Epithelial cell of esophagus (primary cell): ENCODE measurements around the gene ABLIM1.

Source experiments
- DNase-seq: peaks from one replicate; pipeline ENCODE4 v3.0.0; 2010; ENCODE audit warnings: low read depth
- H3K4me3 ChIP-seq: 2 replicates; pipeline ENCODE4 v1.5.1; 2011; ENCODE audit warnings: mild to moderate bottlenecking, low read length, control low read depth
- CTCF ChIP-seq: IDR thresholded peaks from 2 replicates; pipeline ENCODE4 v1.5.1; 2011; ENCODE audit warnings: low read depth, mild to moderate bottlenecking, low read length, control low read depth, inconsistent platforms; ENCODE audit not compliant: insufficient read depth; ENCODE audit errors: missing control alignments

ABLIM1 gene

DNA sequence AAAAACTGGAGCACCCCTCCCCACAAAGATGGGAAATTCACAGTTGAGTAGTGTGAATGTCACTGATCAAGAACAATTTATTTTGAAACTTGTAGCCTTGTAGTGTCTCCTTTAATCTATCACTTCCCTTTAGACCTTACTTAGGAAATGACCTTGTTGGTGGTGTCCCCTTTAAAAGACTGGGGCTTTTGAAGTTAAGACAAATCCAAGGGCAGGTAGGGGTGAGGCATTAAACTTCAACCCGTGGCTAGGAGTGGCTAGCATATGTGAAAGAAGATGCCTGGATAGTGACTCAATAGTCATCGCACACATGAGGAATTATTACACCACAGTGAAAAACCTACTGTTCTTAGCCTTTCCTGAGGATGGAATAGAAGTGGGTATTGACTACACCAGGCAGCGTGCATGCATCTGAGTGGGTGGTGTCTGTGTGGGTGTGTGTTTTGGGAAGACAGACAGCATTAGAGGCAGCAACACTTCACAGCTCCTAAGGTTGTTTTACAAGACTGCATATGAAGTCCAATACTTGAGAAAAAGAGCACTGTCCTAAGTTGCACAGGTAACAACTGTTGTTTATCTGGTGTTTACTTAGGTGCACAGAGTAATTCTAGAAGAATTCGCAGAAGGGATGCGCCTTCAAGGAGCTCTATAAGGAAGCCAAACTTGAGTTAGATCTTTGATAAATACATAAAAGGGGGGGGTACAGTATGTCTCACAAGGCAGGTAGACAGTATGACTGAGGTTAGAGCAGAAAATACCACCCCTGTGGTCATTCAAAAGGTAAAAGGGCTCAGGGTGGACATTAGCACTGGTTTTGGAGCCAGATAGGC is 32.9 kb downstream of the ABLIM1 start:
- no peak for TF ChIP-seq CTCF
- H3K4me3 ChIP-seq = no peak overlapping the region
- peak; percentile 89 for DNase-seq

DNA sequence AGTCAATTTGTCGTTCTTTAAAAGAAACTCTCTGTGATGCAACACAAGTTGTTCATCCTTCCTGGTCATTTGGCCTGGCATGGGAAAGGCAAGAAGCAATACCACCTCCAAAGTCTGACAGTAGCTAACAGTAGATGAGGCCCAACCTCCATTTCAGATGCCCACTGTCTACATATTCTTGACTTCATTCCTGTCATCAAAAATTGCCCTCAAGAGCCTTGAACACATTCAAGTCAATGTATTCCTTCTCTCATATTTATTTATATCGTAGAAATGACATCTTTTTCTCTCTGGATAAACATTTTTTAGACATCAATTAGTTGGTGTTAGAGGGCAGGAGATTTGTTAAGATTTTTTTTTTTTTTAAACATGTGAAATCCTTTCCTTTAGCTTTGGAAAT is 33.7 kb downstream of the ABLIM1 start:
- no peak for TF ChIP-seq CTCF
- no peak overlapping the region for H3K4me3 ChIP-seq
- DNase-seq = no peak

- no peak for TF ChIP-seq CTCF
- DNase-seq = peak; percentile 79
- H3K4me3 ChIP-seq = no peak overlapping the region
Measured at GRCh38 chr10:114623661-114624294, 34.3 kb downstream of the ABLIM1 start.

DNA sequence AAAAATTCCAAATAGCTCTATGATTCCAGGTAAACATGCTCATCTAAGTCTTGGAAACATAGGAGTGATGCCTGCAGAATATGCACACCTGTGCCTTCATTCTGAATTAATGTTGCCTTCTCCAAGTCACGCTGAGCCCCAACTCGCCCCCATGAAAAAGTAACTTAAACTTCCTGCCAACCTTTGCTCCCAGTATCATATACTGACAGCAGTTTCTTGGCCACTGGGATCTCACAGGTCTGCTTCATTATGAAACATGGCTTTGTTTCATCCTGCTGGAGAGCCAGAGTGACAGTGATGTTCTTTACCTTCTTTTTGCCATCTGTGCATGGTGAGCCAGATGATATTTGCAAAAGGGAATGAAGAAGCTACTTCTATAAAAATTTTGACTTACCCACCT is 34.9 kb downstream of the ABLIM1 start:
- no peak for DNase-seq
- H3K4me3 ChIP-seq = no peak overlapping the region
- TF ChIP-seq CTCF = no peak

GRCh38 chr10:114618722-114619121 is 39.4 kb downstream of the ABLIM1 start:
- no peak overlapping the region for H3K4me3 ChIP-seq
- TF ChIP-seq CTCF = no peak
- DNase-seq = no peak

DNA sequence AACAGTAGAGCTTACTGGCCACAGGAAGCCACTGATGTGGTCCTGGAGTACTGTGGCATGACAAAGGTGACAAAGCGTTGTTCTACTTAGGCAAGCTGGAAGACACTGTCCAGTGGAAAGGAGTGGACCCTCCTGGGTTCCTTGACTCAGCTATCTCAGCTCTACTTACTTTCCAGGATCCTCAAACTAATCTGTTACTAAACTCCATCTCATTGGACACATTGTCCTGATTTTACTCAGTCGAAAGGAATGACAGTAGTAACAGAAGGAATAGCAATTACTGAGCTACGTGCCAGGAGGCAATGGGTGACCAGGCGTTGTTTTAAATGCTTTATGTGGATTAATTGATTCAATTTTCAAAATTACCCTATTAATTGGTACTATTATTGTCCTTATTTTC is 41.6 kb downstream of the ABLIM1 start:
- no peak for TF ChIP-seq CTCF
- H3K4me3 ChIP-seq = no peak overlapping the region
- no peak for DNase-seq

- no peak for DNase-seq
- no peak overlapping the region for H3K4me3 ChIP-seq
- no peak for TF ChIP-seq CTCF
Measured at GRCh38 chr10:114616103-114616502, 42.0 kb downstream of the ABLIM1 start.
